NCI-H82 treated with DMSO at 0.1 percent for 48 hours (cell line): ENCODE data around the gene ALDH5A1.
A peak's percentile ranks its signal among the peaks of the same experiment; 100 is the strongest.

Experiments used
- DNase-seq: peaks from one replicate; lab custom pipeline; 2025; ENCODE audit not compliant: unreplicated experiment; lab: John Stamatoyannopoulos, UW

Gene ALDH5A1

GRCh38 chr6:24522228-24523176 lies 27.7 kb downstream of the ALDH5A1 start:
- no peak for DNase-seq

- DNase-seq, result no peak
Observed at GRCh38 chr6:24524329-24524728, 29.6 kb downstream of the ALDH5A1 start.

GRCh38 chr6:24524805-24525204 lies 30.0 kb downstream of the ALDH5A1 start:
- DNase-seq, result no peak

GRCh38 chr6:24529985-24530384 lies 35.2 kb downstream of the ALDH5A1 start:
- DNase-seq, result no peak

- DNase-seq, result no peak
Observed at GRCh38 chr6:24534329-24534728, 39.6 kb downstream of the ALDH5A1 start.

GRCh38 chr6:24535210-24535609 lies 40.4 kb downstream of the ALDH5A1 start:
- DNase-seq, result no peak

- DNase-seq, result no peak
Observed at GRCh38 chr6:24536466-24536865, 41.7 kb downstream of the ALDH5A1 start.

GRCh38 chr6:24537082-24537699 lies 42.4 kb downstream of the ALDH5A1 start:
- no peak for DNase-seq

GRCh38 chr6:24537771-24538385 lies 43.1 kb downstream of the ALDH5A1 start:
- DNase-seq, result no peak

GRCh38 chr6:24539416-24539815 lies 44.6 kb downstream of the ALDH5A1 start:
- DNase-seq, result peak; percentile 93

- peak; percentile 35 for DNase-seq
Observed at GRCh38 chr6:24540197-24540596, 45.4 kb downstream of the ALDH5A1 start.

- peak; percentile 65 for DNase-seq
Observed at GRCh38 chr6:24543683-24544082, 48.9 kb downstream of the ALDH5A1 start.

GRCh38 chr6:24545183-24545582 lies 50.4 kb downstream of the ALDH5A1 start:
- DNase-seq, result no peak

GRCh38 chr6:24545691-24546090 lies 50.9 kb downstream of the ALDH5A1 start:
- DNase-seq, result no peak

- no peak for DNase-seq
Observed at GRCh38 chr6:24546439-24546838, 51.7 kb downstream of the ALDH5A1 start.

GRCh38 chr6:24547243-24547642 lies 52.5 kb downstream of the ALDH5A1 start:
- peak; percentile 47 for DNase-seq

- no peak for DNase-seq
Observed at GRCh38 chr6:24549158-24549557, 54.4 kb downstream of the ALDH5A1 start.

GRCh38 chr6:24549674-24550353 lies 55.0 kb downstream of the ALDH5A1 start:
- DNase-seq, result no peak

GRCh38 chr6:24551139-24551538 lies 56.4 kb downstream of the ALDH5A1 start:
- no peak for DNase-seq

- no peak for DNase-seq
Observed at GRCh38 chr6:24554474-24554873, 59.7 kb downstream of the ALDH5A1 start.

- no peak for DNase-seq
Observed at GRCh38 chr6:24558516-24558915, 63.7 kb downstream of the ALDH5A1 start.
